NCI-H187 (cell line): ENCODE measurements around the gene HESX1.
A peak's percentile ranks its signal among the peaks of the same experiment; 100 is the strongest.

Experiments used
- DNase-seq, 2 experiments: peaks; one replicate each; lab custom pipeline; 2025; lab: John Stamatoyannopoulos, UW

HESX1 gene

DNA sequence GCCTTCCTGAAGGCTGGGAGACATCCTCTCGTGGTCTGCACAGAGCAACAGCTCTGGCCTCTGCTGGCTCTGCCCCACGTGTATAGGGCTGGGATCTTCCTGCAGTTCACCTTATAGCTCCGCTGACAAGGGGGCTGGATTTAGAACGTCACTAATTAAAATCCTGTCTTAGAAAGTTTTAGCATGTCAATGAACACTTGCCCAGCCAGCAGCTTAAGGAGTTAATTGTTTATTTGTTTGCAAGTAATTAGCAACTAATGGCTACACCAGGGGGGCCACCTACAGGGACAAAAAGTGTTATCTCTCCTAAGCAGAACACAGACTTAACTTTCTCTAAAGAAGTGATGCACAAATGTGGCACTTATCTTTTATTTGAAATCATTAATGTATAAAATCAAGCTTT is at the start of gene HESX1:
HESX1 (minus strand) TSS at position 84 of the 403 bp plus-strand sequence; CDS start at position 24, 60 bp downstream.
- DNase-seq: no peak

DNA sequence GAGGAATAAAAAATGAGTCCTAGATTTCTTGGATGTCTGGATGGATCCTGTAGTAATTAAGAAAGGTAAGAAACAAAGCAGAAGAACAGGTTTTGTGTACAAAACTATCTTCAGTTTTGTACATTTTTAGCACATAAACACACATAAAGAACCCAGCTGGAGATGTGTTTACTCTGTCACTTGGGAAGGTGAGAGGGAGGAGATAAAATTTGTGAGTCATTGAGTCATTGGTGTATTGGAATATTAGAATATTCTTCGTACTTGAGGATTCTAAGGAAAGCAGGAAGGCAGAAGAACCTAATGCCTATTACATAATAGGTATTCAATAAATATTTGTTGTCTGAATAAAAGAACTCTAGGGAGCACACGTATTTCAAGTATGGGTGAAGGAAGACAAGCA is 45.2 kb upstream of the HESX1 start:
- no peak for DNase-seq

DNA sequence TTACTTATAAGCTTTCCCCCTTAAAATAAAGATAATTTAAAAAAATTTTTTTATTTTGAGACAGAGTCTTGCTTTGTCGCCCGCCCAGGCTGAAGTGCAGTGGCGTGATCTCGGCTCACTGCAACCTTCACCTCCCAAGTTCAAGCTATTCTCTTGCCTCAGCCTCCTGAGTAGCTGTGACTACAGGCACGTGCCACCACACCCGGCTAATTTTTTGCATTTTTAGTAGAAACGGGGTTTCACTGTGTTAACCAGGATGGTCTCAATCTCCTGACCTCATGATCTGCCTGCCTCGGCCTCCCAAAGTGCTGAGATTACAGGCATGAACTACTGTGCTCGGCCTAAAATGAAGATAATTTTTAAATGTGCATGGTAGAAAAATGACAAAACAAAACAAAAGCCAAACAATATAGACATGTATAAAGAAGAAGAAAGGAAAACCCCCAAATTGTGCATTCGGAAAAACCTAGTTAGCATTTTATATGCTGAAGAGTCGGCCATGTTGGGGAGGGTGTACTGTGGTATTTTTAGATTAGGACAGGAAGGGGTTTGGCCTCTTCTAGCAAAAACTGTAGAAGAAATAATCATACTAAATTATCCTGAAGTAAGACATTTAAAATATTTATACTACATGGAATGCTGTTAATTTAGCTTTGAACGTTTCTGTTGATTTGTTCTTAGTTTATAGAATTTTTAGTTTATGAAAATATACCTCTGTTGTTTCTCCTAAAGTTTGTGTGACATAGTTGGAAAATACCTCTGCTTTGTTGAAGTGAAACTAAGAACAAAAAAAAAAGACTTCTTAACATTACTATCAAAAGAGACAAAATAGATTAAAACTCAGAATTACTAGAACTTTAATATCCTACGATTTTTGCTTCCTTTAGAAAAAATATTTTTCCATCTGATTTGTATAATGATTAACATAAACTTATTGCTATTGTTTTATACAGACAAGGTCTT is 35.1 kb upstream of the HESX1 start:
- no peak for DNase-seq

DNA sequence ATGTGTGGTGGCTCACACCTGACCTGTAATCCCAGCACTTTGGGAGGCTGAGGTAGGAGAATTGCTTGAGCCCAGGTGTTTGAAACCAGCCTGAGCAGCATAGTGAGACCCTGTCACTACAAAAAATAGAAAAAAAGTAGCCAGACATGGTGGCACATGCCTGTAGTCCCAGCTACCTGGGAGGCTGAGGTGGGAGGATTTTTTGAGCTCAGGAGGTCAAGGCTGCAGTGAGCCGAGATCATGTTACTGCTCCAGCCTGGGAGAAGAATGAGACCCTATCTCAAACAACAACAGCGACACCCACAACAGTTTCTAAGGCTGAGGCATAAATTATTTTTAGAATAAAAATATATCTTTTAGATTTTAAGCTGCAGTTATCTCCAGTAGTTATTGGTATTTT is 34.0 kb upstream of the HESX1 start:
- DNase-seq: no peak

DNA sequence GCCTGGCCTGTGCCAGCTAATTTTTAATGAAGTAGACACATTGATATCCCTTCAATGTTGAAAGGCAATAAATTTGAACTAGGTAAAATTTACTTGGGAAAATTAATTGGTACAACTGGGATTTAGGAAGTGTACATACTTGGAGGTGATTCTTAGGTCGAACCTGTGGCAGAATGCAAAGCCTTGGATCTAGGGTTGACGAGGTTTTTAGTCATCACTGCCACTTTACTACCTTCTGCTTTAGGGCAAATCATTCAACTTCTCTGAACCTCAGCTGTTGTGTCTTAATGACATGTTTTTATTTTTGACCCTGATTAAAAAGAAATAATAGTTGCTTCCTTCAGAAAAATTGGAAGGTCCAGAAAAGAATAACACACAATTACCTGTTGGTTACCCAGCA is 30.2 kb upstream of the HESX1 start:
- DNase-seq: no peak

DNA sequence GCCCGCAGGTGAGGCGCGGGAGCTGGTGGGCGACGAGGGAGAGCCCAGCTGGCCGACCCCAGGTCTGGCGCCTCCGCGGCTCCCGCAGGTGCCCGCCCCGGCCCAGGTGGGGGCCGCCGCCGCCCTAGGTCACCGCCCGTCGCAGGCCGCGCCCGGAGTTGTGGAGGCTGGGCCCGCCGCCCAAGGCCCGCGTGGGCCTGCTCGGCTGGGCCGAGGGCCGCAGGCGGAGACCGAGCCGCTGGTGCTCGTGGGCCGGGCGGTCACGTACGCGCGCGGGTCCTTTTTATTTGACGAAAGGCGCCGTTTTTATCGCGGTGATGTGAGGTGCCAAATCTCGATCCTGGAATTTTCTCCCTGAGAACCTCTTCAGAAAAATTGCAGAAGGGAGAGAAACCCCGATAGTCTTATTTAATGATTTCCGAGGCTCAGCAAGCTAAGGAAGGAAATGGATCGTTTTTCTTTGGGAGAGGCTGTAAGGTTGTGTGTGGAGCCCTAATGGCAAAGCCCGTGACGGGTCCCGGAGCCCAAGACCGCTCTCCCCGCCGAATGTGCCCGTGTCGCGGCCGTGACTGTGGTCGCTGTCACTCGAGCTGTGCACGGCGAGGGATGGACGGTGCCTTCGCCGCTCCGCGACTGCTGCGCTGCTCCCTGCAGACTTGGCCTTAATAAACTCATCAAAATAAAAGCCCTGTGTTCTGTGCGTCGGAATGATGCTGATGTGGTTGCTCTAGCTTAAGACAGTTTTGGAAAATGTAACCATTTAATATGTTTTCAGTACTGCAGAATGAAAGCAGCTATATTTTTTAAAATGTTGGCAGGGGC is 28.4 kb upstream of the HESX1 start:
- DNase-seq: peak in 1 of 2 experiments; percentile 33

DNA sequence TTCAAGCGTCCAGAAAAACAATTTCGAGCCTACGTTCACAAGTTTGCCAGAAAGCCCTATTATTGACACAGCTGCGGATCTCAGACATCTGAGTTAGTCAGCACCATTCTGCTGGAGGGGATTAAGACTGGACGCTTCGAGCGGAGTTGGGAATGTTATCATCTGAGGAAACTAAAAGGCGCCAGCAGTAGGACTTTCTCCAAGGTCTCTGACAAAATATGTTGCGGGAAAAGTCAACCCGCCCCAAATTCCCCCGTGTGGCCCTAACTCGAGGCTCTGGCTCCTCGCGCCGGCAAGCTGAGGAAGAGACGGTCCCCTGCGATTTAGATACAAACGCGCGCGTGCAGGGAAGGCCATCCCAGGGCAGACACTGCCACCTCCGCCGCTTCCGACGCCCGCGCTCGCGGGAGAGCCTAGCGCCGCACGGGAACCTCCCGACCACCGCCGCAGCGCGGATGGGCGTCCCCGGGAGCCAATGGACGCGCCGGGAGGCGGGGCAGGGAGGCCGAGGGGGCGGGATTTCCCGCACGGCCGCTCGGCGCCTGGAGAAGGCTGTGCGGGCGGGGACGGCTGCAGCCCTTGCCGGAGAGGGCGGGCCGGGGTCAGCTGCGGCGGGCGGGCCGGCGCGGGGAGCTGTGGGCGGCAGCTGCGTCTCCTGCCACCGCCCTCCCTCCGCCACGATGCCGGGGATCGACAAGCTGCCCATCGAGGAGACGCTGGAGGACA is 27.6 kb upstream of the HESX1 start, which contains the start of gene APPL1:
APPL1 (plus strand) TSS at position 526 of the 726 bp plus-strand sequence; CDS start at position 681, 155 bp downstream.
- peak; percentile 70 to 76 for DNase-seq

DNA sequence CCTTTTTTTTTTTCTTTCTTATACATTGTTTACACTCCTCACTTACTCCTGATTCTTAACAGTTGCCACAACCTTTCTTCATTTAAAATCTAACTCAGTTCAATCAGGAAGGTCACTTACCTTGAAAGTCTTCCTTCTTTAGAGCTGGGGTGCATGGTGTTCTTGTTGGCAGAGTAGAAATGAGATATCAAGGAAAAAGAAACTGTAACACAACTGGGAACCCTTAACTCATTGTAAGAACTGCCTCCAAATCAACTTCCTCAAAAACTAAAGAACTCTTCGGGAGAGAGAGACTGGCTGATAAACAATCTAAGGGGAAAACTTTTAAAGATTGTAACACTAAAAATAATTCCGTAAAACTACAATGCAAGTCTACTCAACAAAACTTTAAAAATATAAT is 26.4 kb upstream of the HESX1 start:
- no peak for DNase-seq

DNA sequence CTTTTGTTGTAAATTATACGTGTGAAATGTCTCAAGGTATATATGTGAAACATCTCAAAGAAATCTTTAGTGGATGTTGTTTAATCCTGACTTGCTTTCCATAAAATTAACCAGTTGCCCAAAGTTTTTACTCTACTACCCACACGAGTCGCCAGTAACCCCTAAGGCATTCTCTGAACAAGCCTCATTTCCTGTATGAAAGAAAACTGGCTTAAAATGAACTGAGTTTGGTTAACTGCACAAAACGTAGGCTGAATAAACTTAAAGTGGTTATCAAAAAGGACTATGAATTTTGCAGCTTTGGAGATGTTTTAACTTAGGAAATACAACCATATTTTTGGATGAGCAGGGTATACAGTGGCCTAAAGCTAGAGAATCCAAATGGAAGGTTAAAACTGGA is 25.1 kb upstream of the HESX1 start:
- DNase-seq: no peak

DNA sequence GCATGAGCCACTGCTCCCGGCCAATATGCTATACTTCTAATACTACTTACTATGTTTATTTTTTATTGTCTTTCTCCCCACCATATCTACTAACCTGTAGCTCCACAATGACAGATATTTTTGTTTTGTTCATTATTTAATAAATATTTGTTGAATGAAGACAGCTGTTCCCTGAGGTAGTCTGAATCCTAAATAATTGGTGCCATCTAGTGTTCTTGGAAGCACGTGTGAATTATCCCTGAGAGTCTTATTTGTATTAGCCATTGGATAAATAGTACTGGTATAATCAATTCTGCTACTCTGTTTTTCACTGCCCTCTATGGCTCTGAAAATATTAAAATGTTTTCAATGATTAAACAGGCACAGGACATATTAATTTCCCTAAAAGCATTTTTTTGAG is 22.1 kb upstream of the HESX1 start:
- no peak for DNase-seq

DNA sequence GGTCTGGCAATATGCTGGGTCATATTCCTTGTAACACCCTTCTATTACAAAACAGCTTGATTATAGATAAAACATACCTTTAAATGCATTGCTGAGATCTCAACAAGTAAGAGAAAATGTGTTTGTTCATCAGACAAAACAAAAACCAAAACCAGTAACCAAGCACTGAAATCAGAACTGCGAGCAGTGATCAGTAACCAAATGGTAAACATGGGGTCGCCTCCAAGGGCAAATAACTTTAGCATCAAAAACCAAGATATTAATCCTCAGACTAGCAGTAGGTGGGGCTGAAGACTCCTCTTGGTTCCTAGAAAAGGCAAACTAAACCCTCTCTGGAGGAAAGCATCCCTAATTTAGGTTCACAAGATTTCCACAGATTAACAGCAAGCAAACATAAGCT is 6.6 kb upstream of the HESX1 start:
- no peak for DNase-seq

DNA sequence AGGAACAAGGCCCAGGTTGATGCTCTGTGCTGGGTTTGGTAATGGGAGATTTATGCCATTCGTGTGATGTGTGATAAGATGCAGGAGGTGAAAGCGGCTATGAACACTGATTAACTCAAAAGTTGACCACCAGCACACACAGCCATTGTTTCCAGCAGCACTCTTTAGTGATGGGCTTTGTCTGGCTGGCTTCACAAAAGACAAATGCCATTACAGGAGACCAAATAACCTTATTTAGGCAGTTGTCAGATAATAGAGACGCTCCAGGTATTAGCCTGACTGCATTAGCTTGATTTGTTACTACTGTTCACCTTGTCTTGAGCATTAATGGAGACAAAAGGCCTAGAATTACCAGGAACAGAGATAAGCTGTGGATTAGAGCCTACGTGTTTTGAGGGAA is 5.1 kb downstream of the HESX1 start:
- DNase-seq: no peak

DNA sequence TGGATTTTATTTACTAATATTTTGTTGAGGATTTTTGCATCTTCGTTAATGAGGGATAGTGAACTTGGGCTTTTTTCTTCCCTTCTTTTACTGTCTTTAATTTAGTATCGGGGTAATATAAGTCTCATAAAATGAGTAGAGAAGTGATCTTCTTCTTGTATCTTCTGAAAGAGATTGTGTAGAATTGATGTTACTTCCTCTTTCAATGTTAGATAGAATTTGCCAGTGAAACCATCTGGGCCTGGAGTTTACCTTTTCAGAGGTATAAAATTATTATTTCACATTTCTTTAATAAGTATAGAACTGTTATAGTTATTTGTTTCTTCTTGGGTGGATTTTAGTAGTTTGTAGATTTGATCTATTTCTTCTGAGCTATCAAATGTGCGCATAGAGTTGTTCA is 7.8 kb downstream of the HESX1 start:
- no peak for DNase-seq

DNA sequence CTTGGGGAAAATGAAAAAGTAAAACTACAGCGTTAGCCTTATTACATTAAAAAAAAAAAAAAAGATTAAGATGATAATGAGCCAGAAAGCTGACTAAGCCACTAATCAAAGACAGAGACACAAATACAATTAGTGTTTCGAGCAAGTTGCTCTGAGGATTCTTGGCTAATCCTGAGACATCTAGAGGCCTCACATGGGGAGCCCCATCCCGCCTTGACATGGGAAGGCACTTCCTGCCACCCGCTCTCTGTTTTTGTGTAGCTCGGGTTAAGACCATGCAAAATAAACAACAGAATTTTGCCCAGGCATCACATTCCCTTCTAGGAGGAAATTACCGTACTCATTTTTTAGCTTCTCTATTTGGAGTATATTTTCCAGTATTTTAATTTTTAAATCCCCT is 15.3 kb downstream of the HESX1 start:
- DNase-seq: no peak

DNA sequence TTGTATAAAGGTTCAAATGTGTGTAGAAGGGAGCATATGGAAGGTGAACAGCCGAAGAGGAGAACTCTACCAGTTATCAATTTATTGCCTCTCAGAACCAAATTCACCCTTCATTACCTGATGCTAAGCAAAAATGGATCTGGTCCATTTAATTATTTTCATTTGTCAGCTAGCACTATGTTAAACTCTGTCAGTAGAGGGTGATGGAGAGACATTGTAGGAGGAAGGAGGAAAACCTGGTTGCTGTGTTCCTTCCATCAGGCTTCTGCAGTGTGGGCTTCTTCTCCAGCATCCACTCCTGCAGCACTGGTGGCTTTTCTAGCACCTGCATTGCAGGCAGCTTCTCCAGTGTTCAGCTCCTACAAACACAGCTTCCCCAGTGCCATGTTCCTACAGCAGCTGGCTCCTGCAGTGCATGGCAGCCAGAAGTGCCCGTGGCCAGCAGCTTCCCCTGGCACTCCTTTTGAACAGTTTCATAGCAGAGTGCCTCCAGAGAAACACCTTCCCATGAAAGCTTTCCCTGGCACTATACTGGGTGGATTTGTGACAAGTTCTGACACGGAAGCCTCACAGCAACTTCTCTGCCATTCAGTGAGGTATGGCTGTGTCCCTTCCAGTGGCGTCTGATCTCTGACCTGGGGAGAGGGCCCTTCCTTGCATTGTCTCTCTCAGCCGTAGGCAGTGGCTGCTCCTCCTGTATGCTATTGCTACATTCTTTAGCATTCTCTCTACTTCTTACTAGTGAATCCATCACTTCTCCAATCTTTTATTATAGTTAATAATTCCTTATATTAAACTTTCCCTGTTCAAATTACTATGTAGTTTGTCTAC is 20.0 kb downstream of the HESX1 start:
- DNase-seq: no peak

DNA sequence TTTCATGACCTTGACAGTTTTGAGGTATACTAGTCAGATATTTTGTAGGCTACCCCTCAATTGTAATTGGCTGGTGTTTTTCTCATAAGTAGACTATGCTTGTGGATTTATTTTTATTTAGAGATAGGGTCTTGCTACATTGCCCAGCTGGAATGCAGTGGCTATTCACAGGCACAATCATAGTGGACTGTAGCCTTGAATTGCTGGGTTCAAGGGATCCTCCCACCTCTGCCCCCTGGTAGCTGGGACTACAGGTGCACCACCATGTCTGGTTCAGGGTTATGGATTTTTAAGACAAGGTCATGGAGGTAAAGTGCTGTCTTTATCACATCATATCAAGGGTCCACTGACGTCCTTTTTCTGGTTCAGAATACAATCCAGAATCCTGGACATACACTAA is 23.7 kb downstream of the HESX1 start:
- no peak for DNase-seq

DNA sequence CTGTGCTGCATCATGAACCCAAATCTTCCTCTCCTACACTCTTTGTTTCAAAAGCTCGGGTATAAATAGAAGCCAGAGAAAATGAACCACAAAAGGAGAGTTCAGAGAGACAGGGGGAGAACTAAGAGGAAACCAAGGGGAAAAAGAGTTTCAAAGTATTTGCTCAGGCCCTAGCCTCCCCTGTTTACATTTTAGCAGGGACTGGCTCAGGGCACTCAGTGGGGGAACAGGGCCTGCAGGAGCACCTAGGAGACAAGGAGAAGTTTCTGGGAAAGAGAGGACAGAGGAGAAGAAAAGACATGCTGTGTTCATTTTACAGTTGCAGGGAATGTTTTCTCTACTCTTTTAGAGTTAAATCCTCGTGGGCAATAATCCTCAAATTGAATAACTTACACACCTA is 26.1 kb downstream of the HESX1 start:
- no peak for DNase-seq

DNA sequence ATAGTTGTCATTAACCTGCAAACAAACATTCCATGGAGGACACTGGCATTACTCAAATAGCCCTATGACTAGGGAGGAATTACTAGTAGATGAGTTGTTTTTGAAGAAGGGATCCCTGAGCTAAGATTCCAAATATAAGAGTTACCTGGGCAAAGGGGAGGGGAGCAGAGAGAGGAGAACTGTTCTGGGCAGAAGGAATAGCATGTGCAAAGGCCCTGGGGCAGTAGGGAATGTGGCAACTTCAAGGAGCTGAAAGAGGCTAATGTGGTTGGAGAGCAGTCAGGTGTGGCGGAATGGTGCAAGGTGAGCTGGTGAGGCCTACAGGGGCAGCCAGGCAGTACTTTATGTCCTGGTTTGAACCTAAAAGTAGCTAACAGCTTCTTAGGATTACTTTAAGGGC is 28.8 kb downstream of the HESX1 start:
- no peak for DNase-seq

DNA sequence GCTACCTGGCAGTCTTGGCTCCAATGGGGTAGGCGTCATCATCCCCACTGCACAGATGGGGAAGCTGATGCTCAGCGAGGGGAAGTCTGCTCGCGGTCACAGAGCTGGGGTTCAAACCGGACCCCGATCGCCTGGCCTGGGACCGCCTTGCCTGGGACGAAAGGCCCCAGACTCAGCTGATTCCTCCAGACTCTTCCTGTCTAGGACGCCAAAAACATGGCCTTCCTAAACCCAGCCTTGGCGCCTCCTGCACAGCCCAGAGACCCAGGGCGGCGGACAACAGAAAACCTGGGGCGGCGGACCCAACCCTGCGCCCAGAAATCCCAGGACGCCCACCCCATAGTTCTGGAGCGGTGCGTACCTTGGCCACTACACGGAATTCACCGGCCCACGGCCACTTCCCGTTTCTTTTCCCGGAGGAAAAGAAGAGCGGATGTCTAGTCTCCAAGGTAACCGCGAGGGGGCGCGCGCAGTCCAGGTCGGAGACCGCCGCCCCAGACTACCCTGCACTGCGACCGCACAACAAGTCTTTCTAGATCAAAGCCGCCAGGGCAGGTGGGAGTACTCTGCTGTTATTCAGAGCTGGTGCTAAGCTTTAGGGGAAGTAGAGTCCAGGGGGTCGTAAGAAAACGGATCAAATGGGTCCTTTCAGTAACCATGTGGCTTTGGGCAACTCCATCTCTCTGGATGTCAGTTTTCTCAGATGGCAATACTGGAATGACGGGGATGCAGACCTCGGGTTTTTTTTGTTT is 29.7 kb downstream of the HESX1 start:
- peak; percentile 14 to 20 for DNase-seq

DNA sequence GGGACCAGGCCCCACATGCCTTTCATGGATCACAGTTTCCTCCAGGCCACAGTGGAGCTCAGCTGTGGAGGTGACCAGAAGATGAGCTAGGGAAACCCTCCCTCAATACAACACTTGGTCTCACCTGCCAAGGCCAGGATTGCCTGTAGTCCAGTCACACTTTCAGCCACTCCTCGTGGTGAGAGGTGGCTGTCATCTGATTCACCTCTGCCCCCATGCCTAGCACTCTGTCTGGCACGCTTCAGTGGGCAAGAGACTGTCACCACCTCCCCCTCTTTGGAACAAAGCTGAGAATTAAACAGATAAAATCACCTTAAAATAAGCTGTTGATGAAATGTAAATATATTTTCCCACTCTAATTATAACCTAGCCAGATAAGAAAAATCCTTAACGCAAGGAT is 30.7 kb downstream of the HESX1 start:
- no peak for DNase-seq

DNA sequence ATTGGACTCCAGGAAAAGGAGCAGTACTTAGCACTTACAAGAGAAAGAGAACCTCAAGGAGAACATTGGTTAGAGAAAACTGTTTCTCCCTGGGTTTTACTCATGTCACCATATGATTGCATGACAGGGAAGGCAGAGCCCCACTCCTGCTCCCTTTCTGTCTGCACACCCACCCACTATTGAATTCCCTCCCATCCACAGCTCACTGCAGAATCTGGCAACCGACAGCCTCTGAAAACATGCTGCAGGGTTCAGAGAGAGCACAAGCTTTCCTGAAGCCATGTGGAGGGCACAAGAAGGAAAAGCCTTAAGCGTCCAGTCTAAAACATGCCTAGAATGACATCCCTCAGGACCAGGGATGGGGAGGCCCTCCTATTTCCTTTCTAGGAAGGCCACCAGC is 31.6 kb downstream of the HESX1 start:
- DNase-seq: no peak
